GM18858 (cell line): ENCODE measurements around the gene ATOH8.

ENCODE experiments used
- ATAC-seq: cut with Tn5 transposase; IDR thresholded peaks from one replicate; pipeline ENCODE4 v1.9.1; 2021; ENCODE audit not compliant: unreplicated experiment

The ATOH8 gene

GRCh38 chr2:85718885-85719492 lies 34.8 kb upstream of the ATOH8 start:
- ATAC-seq, result no peak

DNA sequence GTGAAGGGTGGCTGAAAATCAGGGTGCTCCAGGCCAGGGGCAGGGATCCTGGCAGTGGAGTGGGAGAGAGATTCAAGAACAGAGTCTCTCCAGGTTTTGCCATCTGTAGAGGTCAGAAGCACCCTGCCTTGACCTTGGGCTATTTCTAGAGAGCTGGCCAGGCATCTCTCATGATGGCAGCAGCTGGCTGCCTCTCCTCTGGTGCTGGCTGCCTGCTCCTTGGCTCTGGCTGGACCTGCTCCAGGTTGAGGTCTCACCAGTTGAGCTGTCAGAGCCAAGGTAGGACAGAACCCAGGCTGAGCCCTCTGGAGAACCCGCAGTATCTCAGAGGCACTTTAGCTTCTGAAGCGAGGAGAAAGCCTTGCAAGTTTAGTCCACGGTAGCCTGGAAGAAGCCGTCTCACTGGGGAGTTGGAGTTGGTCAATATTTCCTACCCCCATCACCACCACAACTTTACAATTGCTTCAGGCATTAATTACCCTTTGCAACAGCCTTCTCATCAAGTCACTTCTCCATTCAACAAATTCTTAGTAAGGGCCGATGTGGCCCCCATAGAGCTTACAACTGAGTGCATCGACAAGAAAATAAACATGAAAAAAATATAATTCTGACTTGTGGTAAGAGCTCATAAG lies 34.1 kb upstream of the ATOH8 start:
- no peak for ATAC-seq

- no peak for ATAC-seq
Observed at GRCh38 chr2:85720533-85720932, 33.3 kb upstream of the ATOH8 start.

DNA sequence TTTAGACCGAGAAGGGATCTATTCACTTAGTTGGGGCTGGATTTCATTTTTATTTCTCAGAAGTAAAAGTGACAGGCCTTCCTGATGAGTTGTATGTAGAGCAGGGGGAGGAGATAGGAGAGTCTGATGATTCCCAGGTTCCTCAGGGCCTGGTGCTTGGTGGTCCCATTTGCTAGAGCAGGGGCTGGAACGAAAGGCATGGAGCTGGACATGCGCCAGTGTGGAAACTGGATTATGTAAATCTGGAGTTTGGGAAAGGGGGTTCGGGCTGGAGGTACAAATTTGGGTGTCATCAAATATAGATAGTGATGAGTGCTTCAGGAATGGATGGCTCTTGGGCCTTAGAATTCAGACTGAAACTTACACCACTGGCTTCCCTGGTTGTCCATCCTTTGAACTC lies 32.1 kb upstream of the ATOH8 start:
- ATAC-seq, result no peak

- no peak for ATAC-seq
Observed at GRCh38 chr2:85722519-85722918, 31.3 kb upstream of the ATOH8 start.

- no peak for ATAC-seq
Observed at GRCh38 chr2:85723707-85724360, 30.0 kb upstream of the ATOH8 start.

DNA sequence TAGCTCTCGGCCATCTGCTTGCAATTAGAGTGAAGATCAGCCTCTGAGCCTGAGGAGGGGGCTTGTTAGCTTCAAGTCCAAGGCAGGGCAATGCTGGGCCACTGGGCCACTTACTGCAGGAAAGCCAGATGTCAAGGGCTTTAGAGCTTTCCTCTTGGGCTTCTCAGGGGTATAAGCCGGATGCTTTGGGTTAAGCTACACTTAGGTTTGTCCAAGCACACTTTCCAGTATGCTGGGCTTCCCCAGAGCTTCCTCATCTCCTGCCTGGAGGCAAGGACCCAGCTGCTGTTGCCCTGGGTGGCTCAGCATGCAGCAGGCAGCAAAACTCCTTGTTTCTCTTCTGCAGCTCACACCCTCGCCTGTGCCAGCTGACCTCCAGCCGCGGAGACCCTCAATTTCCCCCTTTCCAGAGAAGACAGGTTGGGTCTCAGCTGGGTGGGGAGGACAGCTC lies 29.0 kb upstream of the ATOH8 start:
- ATAC-seq, result no peak

- no peak for ATAC-seq
Observed at GRCh38 chr2:85725451-85725850, 28.3 kb upstream of the ATOH8 start.

DNA sequence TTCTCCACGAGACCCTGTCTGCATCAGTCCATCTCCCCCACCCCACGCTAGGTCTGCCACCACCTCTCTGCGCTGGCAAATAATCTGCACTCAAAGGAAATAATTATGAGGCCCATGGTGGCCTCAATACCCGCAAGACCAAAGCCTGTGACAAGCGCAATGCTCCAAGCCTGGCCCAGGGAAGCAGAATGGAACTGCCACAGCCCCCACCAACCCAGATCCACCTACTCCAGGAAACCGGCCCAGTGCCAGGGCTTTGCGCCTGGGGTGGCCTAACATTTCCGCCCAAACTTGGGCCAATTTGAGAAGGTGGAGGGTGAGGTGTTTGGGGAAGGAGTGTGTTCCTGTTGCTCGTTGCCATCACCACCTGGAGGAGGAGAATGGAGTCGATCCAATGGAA lies 26.0 kb upstream of the ATOH8 start:
- no peak for ATAC-seq

DNA sequence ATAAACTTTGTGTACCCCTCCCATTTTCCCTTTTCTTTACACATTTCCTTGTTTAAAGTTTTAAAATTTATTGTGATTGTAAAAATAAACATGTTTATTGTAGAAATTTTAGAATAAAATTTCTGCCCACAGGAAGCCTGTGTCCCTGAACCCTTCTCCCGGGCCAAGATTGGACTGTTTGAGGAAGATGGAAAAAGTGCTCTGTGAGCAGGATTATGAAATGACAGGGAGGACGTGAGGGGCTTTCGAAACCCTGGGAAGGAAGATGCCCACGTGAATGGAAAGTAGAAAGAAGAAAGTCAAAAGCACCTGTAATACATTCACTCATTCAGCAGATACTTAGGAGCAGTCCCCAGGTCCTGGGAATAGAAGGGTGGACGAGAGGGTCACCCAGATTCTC lies 25.4 kb upstream of the ATOH8 start:
- ATAC-seq, result no peak

- ATAC-seq, result no peak
Observed at GRCh38 chr2:85728883-85729824, 24.6 kb upstream of the ATOH8 start.

- no peak for ATAC-seq
Observed at GRCh38 chr2:85729825-85730510, 23.8 kb upstream of the ATOH8 start.

GRCh38 chr2:85730686-85731230 lies 23.0 kb upstream of the ATOH8 start:
- no peak for ATAC-seq

- no peak for ATAC-seq
Observed at GRCh38 chr2:85731606-85732005, 22.2 kb upstream of the ATOH8 start.

- no peak for ATAC-seq
Observed at GRCh38 chr2:85732467-85733120, 21.2 kb upstream of the ATOH8 start.

- no peak for ATAC-seq
Observed at GRCh38 chr2:85733121-85733960, 20.4 kb upstream of the ATOH8 start.

GRCh38 chr2:85734015-85734414 lies 19.8 kb upstream of the ATOH8 start:
- ATAC-seq, result no peak

- ATAC-seq, result no peak
Observed at GRCh38 chr2:85734942-85735608, 18.7 kb upstream of the ATOH8 start.

GRCh38 chr2:85735691-85736090 lies 18.1 kb upstream of the ATOH8 start:
- no peak for ATAC-seq
